Erythroblast (primary cell): ENCODE results near the gene WDFY3.

Source experiments
- DNase-seq, 2 experiments: peaks; one replicate each; lab custom pipeline; 2025; lab: John Stamatoyannopoulos, UW
- GATA1 ChIP-seq: IDR thresholded peaks from 2 replicates; pipeline ENCODE4 v1.6.1; 2011; ENCODE audit warnings: low read depth, mild to moderate bottlenecking, control low read depth, low read length, moderate library complexity
- POLR2A ChIP-seq: IDR thresholded peaks from 2 replicates; pipeline ENCODE4 v1.6.1; 2011; ENCODE audit warnings: mild to moderate bottlenecking, low read length

The WDFY3 gene

DNA sequence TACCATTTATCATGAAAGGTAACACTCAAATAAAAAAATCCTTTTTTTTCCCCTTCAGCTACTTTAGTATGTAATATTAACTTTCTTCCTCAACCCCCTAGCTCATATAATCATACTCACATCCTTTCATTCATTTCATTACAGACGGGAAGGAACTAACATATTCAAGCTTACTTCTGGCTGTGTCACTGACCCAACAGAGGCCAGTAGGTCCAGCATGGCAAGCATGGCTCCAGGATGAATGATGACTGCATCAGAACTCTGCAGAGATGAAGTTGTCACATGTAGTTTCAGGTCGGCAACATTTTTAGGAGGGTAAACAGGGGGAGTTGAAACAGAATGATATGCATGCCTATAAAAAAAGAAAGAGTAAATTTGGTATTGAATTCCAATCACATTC lies 163.4 kb downstream of the WDFY3 start:
- no peak for DNase-seq
- TF ChIP-seq POLR2A (no peak), GATA1 (no peak)

- no peak for DNase-seq
- TF ChIP-seq POLR2A (no peak), GATA1 (no peak)
These were observed 166.2 kb downstream of the WDFY3 start for GRCh38 chr4:84800256-84800655.

DNA sequence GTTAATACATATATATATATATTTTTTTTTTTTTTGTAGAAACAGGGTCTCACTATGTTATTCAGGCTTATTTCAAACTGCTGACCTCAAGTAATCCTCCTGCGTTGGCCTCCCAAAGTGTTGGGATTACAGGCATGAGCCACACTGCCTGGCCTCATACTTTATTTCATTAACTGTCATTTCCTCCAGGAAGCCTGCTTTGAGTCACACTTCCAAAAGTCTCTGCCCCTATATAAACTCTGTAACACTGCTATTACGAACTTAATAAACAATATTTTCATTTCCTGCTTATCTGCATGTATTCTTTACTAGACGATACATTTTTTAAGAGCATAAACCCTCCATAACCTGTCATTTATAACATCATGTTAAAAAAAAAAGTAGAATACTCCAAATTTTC lies 167.2 kb downstream of the WDFY3 start:
- TF ChIP-seq POLR2A (no peak), GATA1 (no peak)
- no peak for DNase-seq

DNA sequence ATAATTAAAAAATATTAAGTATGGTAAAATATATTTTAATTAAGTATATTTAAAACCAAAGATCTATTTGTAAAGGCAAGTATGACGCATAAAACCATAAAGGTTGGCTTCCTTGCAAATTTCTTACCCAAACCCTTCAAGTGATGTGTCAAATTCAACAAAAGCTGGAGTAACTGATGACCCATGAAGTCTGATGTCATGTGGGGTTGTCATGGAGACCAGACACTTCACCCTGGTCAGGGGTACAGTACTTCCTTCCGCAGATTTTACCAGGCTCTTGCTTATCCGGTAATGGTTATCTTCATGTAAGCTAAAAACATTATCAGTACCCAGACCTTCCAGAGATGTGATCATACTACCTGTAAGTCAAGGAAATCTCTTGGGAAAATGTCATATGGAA lies 170.1 kb downstream of the WDFY3 start:
- peak in 1 of 2 experiments; percentile 2 for DNase-seq
- TF ChIP-seq GATA1 (no peak), POLR2A (no peak)

GRCh38 chr4:84792366-84793301 lies 173.9 kb downstream of the WDFY3 start:
- TF ChIP-seq GATA1, result no peak
- no peak for TF ChIP-seq POLR2A
- no peak for DNase-seq

DNA sequence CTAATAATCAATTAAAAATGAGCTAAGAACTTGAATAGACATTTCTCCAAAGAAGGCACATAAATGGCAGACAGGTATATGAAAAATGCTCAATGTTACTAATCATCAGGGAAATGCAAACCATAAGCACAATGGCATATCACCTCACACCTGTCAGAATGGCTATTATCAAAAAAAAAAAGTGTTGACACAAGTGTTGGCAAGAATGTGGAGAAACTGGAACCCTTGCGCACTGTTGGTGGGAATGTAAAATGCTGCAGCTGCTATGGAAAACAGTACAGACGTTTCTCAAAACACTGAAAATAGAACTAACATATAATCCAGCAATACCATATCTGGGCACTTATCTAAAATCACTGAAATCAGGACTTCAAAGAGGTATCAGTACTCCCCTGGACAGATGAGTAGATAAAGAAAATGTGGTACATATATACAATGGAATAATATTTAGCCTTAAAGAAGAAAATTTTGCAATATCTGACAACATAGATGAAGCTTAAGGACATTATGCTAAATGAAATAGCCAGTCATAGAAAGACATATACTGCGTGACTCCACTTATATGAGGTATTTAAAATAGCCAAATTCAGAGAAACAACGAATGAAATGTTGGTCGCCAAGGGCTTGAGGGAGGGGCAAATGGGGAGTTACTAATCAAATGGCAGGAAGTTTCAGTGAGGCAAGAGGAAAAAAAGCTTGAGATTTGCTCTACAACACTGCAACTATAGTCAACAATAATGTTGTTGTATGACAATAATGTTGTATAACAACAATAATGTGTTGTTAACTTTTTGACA lies 175.5 kb downstream of the WDFY3 start:
- no peak for DNase-seq
- TF ChIP-seq POLR2A, result no peak
- no peak for TF ChIP-seq GATA1

DNA sequence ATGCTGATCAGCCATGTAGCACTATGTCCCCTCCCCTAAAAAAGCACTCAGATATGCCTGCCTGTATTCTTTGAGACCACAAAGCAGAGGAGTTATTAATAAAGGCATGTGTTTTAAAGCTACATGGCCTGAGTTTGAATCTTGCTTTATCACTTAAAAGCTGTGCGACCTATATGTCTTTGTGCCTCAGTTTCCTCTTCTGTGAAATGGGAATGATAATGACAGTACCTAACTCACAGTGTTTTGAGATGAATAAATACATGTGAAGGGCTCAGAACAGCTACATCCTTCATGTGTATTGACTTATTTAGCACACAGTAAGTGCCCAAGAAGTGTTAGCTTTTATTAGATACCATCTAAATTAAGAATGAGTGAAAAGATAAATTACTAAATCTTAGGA lies 180.0 kb downstream of the WDFY3 start:
- no peak for TF ChIP-seq POLR2A
- DNase-seq, result no peak

DNA sequence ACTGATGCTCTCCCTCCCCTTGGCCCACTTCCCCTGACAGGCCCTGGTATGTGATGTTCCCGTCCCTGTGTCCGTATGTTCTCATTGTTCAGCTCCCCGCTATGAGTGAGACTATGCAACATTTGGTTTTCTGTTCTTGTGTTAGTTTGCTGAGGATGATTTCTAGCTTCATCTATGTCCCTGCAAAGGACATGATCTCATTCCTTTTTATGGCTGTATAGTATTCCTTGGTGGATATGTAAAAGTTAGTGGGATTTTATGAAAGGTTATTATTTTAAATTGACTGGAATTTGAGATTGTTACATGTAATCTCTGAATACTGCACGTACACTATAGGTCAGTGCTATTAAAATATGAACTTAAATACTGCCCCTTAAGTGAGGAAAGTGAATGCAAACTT lies 184.0 kb downstream of the WDFY3 start:
- DNase-seq, result no peak
- TF ChIP-seq GATA1 (no peak), POLR2A (no peak)

GRCh38 chr4:84780719-84781118 lies 185.8 kb downstream of the WDFY3 start:
- no peak for TF ChIP-seq GATA1
- TF ChIP-seq POLR2A, result no peak
- no peak for DNase-seq

- no peak for TF ChIP-seq POLR2A
- DNase-seq, result no peak
These were observed 188.4 kb downstream of the WDFY3 start for GRCh38 chr4:84778041-84778440.

DNA sequence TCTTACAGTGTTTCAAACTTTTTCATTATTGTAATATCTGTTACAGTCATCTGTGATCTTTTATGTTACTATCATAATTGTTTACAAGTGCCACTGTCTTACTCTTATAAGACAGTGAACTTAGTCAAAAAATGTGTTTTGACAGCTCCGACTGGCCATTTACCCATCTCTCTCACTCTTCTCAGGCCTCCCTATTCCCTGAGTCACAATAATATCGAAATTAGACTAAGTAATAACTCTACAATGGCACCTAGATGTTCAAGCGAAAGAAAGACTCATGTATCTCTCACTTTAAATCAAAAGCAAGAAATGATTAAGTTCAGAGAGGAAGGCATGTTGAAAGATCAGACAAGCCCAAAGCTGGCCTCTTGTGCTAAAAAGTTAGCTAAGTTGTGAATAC lies 199.3 kb downstream of the WDFY3 start:
- TF ChIP-seq POLR2A (no peak), GATA1 (no peak)
- no peak for DNase-seq

DNA sequence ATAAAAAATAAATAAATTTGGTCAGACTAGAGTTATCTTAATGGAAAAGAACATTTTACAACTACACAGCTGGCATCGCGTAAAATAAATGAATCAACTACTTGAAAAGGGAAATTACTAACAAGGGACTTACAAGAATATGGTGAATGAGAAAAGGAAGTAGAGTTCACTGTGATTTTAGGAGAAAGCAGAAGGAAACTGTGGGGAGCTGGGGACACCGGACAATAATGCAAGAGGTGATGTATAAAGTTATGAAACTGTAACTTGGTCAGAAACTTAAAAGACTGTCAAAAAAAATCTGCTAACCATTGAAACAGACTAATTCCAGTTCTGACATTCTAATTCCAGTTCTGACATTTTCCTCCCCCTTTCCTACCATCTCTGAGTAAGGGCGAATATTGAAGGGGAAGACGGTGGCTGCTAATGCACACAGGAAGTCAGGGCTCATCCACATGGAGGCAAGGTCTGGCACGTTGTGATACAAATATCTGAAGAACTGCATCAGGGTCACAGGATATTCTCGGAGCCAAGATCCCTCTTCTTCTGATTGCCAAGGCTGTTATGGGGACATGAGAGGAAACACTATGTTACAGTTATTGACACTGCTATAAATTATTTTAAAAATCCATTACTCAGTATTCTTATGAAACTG lies 213.0 kb downstream of the WDFY3 start:
- TF ChIP-seq POLR2A, result no peak
- no peak for TF ChIP-seq GATA1
- no peak for DNase-seq

DNA sequence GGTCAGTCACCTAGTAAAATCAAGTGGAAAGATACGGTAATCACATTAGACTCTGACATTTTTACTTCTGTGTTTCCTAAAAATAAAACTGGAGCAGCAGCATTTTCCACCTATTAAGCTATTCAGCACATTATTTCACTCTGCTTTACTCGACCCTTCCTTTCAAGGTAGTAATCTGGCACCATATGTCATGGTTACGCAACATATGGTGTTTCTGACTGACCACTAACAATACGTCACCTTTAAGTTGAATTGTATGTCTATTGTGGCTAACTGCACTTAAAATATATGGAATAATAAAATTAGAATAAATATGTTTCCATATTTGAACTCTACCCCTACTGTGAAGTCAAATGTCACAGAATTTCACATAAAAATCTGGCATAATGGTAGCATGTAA lies 214.8 kb downstream of the WDFY3 start:
- no peak for TF ChIP-seq POLR2A
- no peak for TF ChIP-seq GATA1
- no peak for DNase-seq

GRCh38 chr4:84750960-84751283 lies 215.6 kb downstream of the WDFY3 start:
- no peak for TF ChIP-seq POLR2A
- TF ChIP-seq GATA1, result no peak
- peak; percentile 72 to 85 for DNase-seq
